Caco-2 (cell line): ENCODE data around the gene LAMP1. TPM values are rescaled to one million over a fixed set of nuclear protein-coding genes. Genes with fewer than 3 reads are reported as not detected.
A peak's percentile ranks its signal among the peaks of the same experiment; 100 is the strongest.
"Not testable (repeated sequence)": the region's sequence is repeated elsewhere in the genome, so short reads cannot be mapped to it uniquely, and the experiment has no call there.

Source experiments
- BruUV-seq: library from RNA; stranded (reverse); fragments of 400-500 nt; replicated peaks from 2 replicates; lab custom pipeline; 2021; lab: Mats Ljungman, UMichigan
- CTCF ChIA-PET: fragments of 300-600 bp; sonication (Branson Sonifier 250); formaldehyde crosslinking; loops from one replicate; lab custom pipeline; 2022; ENCODE audit warnings: antibody characterized with exemption; lab: Charles Lee
- POLR2A ChIA-PET: fragments of 300-600 bp; sonication (Branson Sonifier 250); formaldehyde crosslinking; loops from one replicate; lab custom pipeline; 2022; ENCODE audit warnings: antibody characterized with exemption; lab: Charles Lee
- DNase-seq, 2 experiments: peaks; one replicate each; pipeline versions ENCODE4 v3.0.0 to v3.0.0-alpha.2; 2020 to 2022
- H3K27me3 ChIP-seq: replicated peaks from 2 replicates; pipeline ENCODE4 v1.6.0; 2011; ENCODE audit warnings: low read length; ENCODE audit not compliant: control insufficient read depth, insufficient read depth
- H3K36me3 ChIP-seq: 2 replicates; pipeline ENCODE4 v1.5.1; 2011; ENCODE audit warnings: low read length; ENCODE audit not compliant: control insufficient read depth, insufficient read depth
- H3K4me1 ChIP-seq: fragments of 250-450 bp; sonication (Bioruptor Pico); 2 replicates; pipeline ENCODE4 v1.5.1; 2020; ENCODE audit warnings: mild to moderate bottlenecking
- H3K4me3 ChIP-seq: 2 replicates; pipeline ENCODE4 v1.5.1; 2011; ENCODE audit warnings: low read depth, mild to moderate bottlenecking, control low read depth, low read length
- H3K9me3 ChIP-seq: fragments of 250-450 bp; sonication (Bioruptor Pico); 2 replicates; pipeline ENCODE4 v1.5.1; 2020; ENCODE audit warnings: mild to moderate bottlenecking, moderate library complexity
- H3K27ac Mint-ChIP-seq: one replicate; pipeline ENCODE4 v1.8.0; 2022; ENCODE audit warnings: mixed read lengths; ENCODE audit not compliant: unreplicated experiment
- H3K27me3 Mint-ChIP-seq: one replicate; pipeline ENCODE4 v1.8.0; 2022; ENCODE audit warnings: mixed read lengths; ENCODE audit not compliant: insufficient read depth, unreplicated experiment
- H3K36me3 Mint-ChIP-seq: one replicate; pipeline ENCODE4 v1.8.0; 2022; ENCODE audit warnings: mild to moderate bottlenecking, mixed read lengths; ENCODE audit not compliant: insufficient read depth, unreplicated experiment
- H3K4me1 Mint-ChIP-seq: one replicate; pipeline ENCODE4 v1.8.0; 2022; ENCODE audit warnings: low read depth, mixed read lengths; ENCODE audit not compliant: unreplicated experiment
- H3K4me3 Mint-ChIP-seq: one replicate; pipeline ENCODE4 v1.8.0; 2022; ENCODE audit warnings: mild to moderate bottlenecking, moderate library complexity, mixed read lengths; ENCODE audit not compliant: unreplicated experiment
- H3K9me3 Mint-ChIP-seq: one replicate; pipeline ENCODE4 v1.8.0; 2022; ENCODE audit warnings: mixed read lengths; ENCODE audit not compliant: unreplicated experiment
- intact Hi-C: fragments of 100-400 bp; cut with micrococcal nuclease; formaldehyde crosslinking; loops from one replicate; pipeline ENCODE4 v1.10.0; 2022; ENCODE audit not compliant: unreplicated experiment
- total RNA-seq: library from RNA; stranded (reverse); gene quantifications from 2 replicates; pipeline ENCODE4 v1.2.3, GENCODE V29; 2022
- TF ChIP-seq, protein P1 (sequence below), 2 experiments: fragments of 200-600 bp in 1 of 2; IDR thresholded peaks; 1 replicate in 1 of 2; 2 replicates in 1 of 2; pipeline versions ENCODE4 v1.5.1 to v1.8.0; 2011 to 2022; ENCODE audit warnings: antibody characterized with exemption in 1 of 2, control low read depth in 1 of 2, inconsistent platforms in 1 of 2, low read depth in 1 of 2, low read length in 1 of 2, mild to moderate bottlenecking in 1 of 2, moderate library complexity in 1 of 2; ENCODE audit not compliant: insufficient read depth in 1 of 2, severe bottlenecking in 1 of 2, unreplicated experiment in 1 of 2

Gene LAMP1
- total RNA-seq, 1 experiment from 2014 or later: 244 TPM

DNA sequence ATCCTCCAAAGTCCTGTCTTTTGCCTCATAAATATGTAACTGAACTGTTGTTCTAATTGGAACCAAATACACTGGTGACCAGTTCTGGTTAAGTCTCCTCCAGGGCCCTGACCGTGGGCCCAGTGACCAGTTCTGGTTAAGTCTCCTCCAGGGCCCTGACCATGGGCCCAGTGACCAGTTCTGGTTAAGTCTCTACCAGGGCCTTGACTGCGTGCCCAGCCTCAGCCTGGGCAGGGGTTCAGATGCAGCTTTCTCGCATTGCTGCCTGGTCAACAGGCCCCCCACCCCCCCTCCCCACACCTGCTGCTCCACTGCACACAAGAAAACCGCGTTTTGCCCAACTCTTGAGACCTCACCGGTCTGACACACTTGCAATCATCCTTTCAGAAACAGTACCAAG, 70.7 kb downstream of the LAMP1 start:
- Mint-ChIP-seq H3K27ac (peak overlapping the region; percentile 66), H3K36me3 (peaks cover 32% of the 10 kb centered on the region), H3K4me3 (no peak overlapping the region), H3K9me3 (no peaks in the 10 kb centered on the region), H3K27me3 (no peaks in the 10 kb centered on the region), H3K4me1 (peaks cover 8% of the 10 kb centered on the region)
- Histone ChIP-seq H3K9me3 (no peaks in the 10 kb centered on the region; the same call in 1 of the 2 replicates), H3K4me1 (no peaks in the 10 kb centered on the region), H3K36me3 (no peaks in the 10 kb centered on the region), H3K4me3 (no peak overlapping the region), H3K27me3 (no peaks in the 10 kb centered on the region)
- intact Hi-C loops: no loop called here
- ChIA-PET POLR2A (no interaction called here), CTCF (no interaction called here)
- no peak for DNase-seq
- no TSS peak for BruUV-seq
- TF ChIP-seq, protein P1, sequence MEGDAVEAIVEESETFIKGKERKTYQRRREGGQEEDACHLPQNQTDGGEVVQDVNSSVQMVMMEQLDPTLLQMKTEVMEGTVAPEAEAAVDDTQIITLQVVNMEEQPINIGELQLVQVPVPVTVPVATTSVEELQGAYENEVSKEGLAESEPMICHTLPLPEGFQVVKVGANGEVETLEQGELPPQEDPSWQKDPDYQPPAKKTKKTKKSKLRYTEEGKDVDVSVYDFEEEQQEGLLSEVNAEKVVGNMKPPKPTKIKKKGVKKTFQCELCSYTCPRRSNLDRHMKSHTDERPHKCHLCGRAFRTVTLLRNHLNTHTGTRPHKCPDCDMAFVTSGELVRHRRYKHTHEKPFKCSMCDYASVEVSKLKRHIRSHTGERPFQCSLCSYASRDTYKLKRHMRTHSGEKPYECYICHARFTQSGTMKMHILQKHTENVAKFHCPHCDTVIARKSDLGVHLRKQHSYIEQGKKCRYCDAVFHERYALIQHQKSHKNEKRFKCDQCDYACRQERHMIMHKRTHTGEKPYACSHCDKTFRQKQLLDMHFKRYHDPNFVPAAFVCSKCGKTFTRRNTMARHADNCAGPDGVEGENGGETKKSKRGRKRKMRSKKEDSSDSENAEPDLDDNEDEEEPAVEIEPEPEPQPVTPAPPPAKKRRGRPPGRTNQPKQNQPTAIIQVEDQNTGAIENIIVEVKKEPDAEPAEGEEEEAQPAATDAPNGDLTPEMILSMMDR (IDR thresholded peaks at IDR 0.05; ENCODE audit: insufficient read depth in 1 of 2, low read depth in 1 of 2, low read length in 1 of 2, severe bottlenecking in 1 of 2, unreplicated experiment in 1 of 2): no peak

DNA sequence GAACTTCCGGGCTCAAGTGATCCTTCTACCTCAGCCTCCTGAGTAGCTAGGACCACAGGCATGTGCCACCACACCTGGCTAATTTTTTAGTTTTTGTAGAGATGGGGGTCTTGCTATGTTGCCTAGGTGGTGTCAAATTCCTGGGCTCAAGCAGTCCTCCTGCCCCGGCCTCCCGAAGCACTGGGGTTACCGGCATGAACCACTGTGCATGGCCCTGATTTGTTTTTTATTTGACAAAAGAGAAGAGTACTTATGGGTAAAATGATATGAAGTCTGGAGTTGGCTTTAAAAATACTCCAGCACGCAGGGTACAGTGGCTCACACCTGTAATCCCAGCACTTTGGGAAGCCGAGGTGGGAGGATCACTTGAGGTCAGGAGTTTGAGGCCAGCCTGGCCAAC, 71.3 kb downstream of the LAMP1 start:
- peaks cover 30% of the 10 kb centered on the region for H3K36me3 Mint-ChIP-seq
- BruUV-seq, H3K4me3 ChIP-seq, H3K4me3 Mint-ChIP-seq, H3K27me3 Mint-ChIP-seq, H3K36me3 ChIP-seq, CTCF ChIA-PET, intact Hi-C loops, H3K4me1 Mint-ChIP-seq, H3K4me1 ChIP-seq, H3K9me3 ChIP-seq, H3K9me3 Mint-ChIP-seq, POLR2A ChIA-PET, DNase-seq, H3K27me3 ChIP-seq: not testable (repeated sequence)
- H3K27ac Mint-ChIP-seq: peak overlapping the region; percentile 66

DNA sequence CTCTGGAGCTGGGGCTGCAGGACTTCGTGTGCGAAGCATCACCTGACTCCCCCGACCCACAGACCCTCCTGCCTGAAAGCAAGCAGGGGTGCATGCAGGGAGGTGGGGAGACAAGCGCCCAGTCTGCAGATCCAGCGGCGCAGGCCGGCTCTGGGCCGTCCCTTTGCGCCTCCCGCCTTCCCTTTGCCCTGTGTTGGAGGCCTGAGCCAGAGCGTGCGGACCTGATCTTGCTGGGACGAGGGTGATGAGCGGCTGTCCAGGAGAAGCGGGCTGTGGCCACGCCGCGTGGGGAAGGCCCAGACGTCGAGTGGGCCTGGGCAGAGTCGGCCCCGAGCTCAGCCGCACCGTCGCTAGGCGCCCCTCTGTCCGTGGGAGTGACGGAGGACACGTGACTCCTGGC, 72.2 kb downstream of the LAMP1 start:
- intact Hi-C loops: no loop called here
- Mint-ChIP-seq H3K27ac (no peak overlapping the region), H3K4me1 (peaks cover 8% of the 10 kb centered on the region), H3K36me3 (peaks cover 26% of the 10 kb centered on the region), H3K9me3 (no peaks in the 10 kb centered on the region), H3K27me3 (no peaks in the 10 kb centered on the region), H3K4me3 (no peak overlapping the region)
- no TSS peak for BruUV-seq
- Histone ChIP-seq H3K9me3 (no peaks in the 10 kb centered on the region; the same call in 1 of the 2 replicates), H3K4me3 (no peak overlapping the region), H3K36me3 (no peaks in the 10 kb centered on the region), H3K27me3 (no peaks in the 10 kb centered on the region), H3K4me1 (no peaks in the 10 kb centered on the region)
- no peak for DNase-seq
- POLR2A ChIA-PET: interaction anchor here (0.7 kb wide), 1 partner anchor 120 kb away, joined by 7 read pairs; no protein-coding TSS in a partner anchor
- TF ChIP-seq, protein P1 (IDR thresholded peaks at IDR 0.05; ENCODE audit: insufficient read depth in 1 of 2, low read depth in 1 of 2, low read length in 1 of 2, severe bottlenecking in 1 of 2, unreplicated experiment in 1 of 2): no peak
- CTCF ChIA-PET: no interaction called here

DNA sequence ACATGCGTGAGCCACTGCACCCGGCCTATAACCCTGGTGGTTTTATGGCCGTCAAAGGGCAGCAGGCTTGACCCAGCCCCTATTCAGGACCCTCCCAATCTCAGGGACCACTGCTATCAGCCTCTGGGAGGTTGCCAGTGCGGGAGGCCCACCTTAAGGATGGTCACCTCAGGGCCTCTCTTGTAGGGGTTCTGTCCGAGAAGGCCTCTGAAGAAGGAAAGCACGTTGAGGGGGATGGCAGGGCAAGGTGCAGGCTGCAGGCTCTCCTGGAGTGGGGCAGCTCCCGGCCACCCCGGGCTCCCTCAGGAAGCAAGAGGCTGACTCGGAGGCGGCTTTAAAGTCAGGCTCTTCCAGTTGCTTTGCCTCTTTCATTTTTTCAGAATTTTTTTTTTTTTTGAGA, 72.8 kb downstream of the LAMP1 start:
- H3K4me3 ChIP-seq: no peak overlapping the region
- Mint-ChIP-seq H3K27ac (no peak overlapping the region), H3K36me3 (peaks cover 25% of the 10 kb centered on the region), H3K4me3 (no peak overlapping the region), H3K4me1 (peaks cover 8% of the 10 kb centered on the region), H3K27me3 (no peaks in the 10 kb centered on the region), H3K9me3 (no peaks in the 10 kb centered on the region)
- H3K4me1 ChIP-seq: no peaks in the 10 kb centered on the region
- ChIA-PET CTCF (no interaction called here), POLR2A (no interaction called here)
- BruUV-seq: no TSS peak
- no peaks in the 10 kb centered on the region; the same call in 1 of the 2 replicates for H3K9me3 ChIP-seq
- TF ChIP-seq, protein P1 (IDR thresholded peaks at IDR 0.05; ENCODE audit: insufficient read depth in 1 of 2, low read depth in 1 of 2, low read length in 1 of 2, severe bottlenecking in 1 of 2, unreplicated experiment in 1 of 2): no peak
- intact Hi-C loops: no loop called here
- no peak for DNase-seq
- no peaks in the 10 kb centered on the region for H3K36me3 ChIP-seq
- H3K27me3 ChIP-seq: no peaks in the 10 kb centered on the region
